A673 (cell line): ENCODE measurements around the gene C12orf57. TPM values are rescaled to one million over a fixed set of nuclear protein-coding genes. Genes with fewer than 3 reads are reported as not detected.

ENCODE experiments used
- BruUV-seq: library from RNA; stranded (reverse); fragments of 400-500 nt; replicated peaks from 2 replicates; lab custom pipeline; 2021; lab: Mats Ljungman, UMichigan
- CTCF ChIA-PET: fragments of 300-600 bp; sonication (Branson Sonifier 250); formaldehyde crosslinking; loops from one replicate; lab custom pipeline; 2022; ENCODE audit warnings: antibody characterized with exemption; lab: Charles Lee
- POLR2A ChIA-PET: fragments of 300-600 bp; sonication (Branson Sonifier 250); formaldehyde crosslinking; loops from one replicate; lab custom pipeline; 2022; ENCODE audit warnings: antibody characterized with exemption; ENCODE audit not compliant: low non-redundant PET; lab: Charles Lee
- DNase-seq: peaks from one replicate; pipeline ENCODE4 v3.0.0-alpha.2; 2015; ENCODE audit warnings: low spot score
- H3K27ac ChIP-seq: fragments of 200-600 bp; sonication (generic); 2 replicates; pipeline ENCODE4 v1.5.1; 2016; ENCODE audit warnings: mixed run types, low read depth, mild to moderate bottlenecking, mixed read lengths, antibody characterized with exemption, low read length; ENCODE audit not compliant: poor library complexity, severe bottlenecking
- H3K27me3 ChIP-seq: fragments of 200-600 bp; sonication (generic); replicated peaks from 2 replicates; pipeline ENCODE4 v1.6.1; 2017; ENCODE audit warnings: mixed run types, low read depth, mild to moderate bottlenecking, mixed read lengths, antibody characterized with exemption, low read length; ENCODE audit not compliant: insufficient read depth, poor library complexity
- H3K36me3 ChIP-seq: fragments of 200-600 bp; sonication (generic); 2 replicates; pipeline ENCODE4 v1.6.1; 2016; ENCODE audit warnings: mixed run types, mild to moderate bottlenecking, mixed read lengths, antibody characterized with exemption, low read length; ENCODE audit not compliant: insufficient read depth, poor library complexity, severe bottlenecking
- H3K4me1 ChIP-seq: fragments of 200-600 bp; sonication (generic); 2 replicates; pipeline ENCODE4 v1.6.1; 2017; ENCODE audit warnings: mixed run types, mild to moderate bottlenecking, mixed read lengths, antibody characterized with exemption, low read length; ENCODE audit not compliant: insufficient read depth, poor library complexity, severe bottlenecking
- H3K4me3 ChIP-seq: fragments of 200-600 bp; sonication (generic); 2 replicates; pipeline ENCODE4 v1.5.1; 2016; ENCODE audit warnings: low read depth, mixed run types, mild to moderate bottlenecking, mixed read lengths, low read length; ENCODE audit not compliant: poor library complexity, severe bottlenecking
- H3K9me3 ChIP-seq: fragments of 200-600 bp; sonication (generic); 2 replicates; pipeline ENCODE4 v1.6.1; 2016; ENCODE audit warnings: mixed run types, low read depth, mild to moderate bottlenecking, mixed read lengths, antibody characterized with exemption, low read length; ENCODE audit not compliant: poor library complexity, severe bottlenecking
- EZH2 ChIP-seq: fragments of 200-600 bp; sonication (generic); IDR thresholded peaks from 2 replicates; pipeline ENCODE4 v1.6.1; 2017; ENCODE audit warnings: borderline replicate concordance, low read depth, mild to moderate bottlenecking, mixed read lengths, antibody characterized with exemption, low read length; ENCODE audit not compliant: poor library complexity, severe bottlenecking
- intact Hi-C: fragments of 100-400 bp; cut with micrococcal nuclease; formaldehyde crosslinking; loops from one replicate; pipeline ENCODE4 v1.10.0; 2022; ENCODE audit not compliant: unreplicated experiment
- total RNA-seq: library from RNA; stranded (reverse); gene quantifications from 2 replicates; pipeline ENCODE4 v1.2.3, GENCODE V29; 2021
- TF ChIP-seq, protein P1 (sequence below): fragments of 300-800, 200-600 bp; sonication (generic); conservative IDR thresholded peaks from 2 replicates; pipeline ENCODE4 v1.5.1; 2017; ENCODE audit warnings: low read depth, mild to moderate bottlenecking, antibody characterized with exemption, low read length, moderate library complexity, mixed read lengths

C12orf57 gene
- total RNA-seq, 1 experiment from 2014 or later, result 260 TPM

DNA sequence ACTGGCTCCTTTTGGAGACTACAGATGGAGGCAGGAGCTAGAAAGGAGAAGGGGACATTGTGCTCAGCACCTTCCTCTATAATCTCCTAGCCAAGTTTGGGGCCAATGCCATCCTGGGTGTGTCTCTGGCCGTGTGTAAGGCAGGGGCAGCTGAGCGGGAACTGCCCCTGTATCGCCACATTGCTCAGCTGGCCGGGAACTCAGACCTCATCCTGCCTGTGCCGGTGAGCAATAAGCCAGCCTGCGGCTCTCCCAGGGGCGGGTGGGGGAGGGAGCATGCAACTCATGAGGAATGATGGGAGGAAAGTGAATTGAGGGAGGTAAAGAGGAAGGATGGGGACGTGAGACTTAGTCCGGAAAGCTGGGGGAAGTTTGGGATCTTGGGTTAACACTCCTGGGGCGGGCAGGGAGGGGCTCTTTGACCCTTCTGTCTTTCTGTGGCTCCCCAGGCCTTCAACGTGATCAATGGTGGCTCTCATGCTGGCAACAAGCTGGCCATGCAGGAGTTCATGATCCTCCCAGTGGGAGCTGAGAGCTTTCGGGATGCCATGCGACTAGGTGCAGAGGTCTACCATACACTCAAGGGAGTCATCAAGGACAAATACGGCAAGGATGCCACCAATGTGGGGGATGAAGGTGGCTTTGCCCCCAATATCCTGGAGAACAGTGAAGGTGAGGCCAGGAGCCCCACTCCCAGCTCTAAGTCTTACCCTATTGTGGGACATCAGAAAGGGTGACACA, 26.2 kb upstream of the C12orf57 start:
- no peak overlapping the region for H3K4me3 ChIP-seq
- TF ChIP-seq EZH2, result no peak
- TF ChIP-seq, protein P1, sequence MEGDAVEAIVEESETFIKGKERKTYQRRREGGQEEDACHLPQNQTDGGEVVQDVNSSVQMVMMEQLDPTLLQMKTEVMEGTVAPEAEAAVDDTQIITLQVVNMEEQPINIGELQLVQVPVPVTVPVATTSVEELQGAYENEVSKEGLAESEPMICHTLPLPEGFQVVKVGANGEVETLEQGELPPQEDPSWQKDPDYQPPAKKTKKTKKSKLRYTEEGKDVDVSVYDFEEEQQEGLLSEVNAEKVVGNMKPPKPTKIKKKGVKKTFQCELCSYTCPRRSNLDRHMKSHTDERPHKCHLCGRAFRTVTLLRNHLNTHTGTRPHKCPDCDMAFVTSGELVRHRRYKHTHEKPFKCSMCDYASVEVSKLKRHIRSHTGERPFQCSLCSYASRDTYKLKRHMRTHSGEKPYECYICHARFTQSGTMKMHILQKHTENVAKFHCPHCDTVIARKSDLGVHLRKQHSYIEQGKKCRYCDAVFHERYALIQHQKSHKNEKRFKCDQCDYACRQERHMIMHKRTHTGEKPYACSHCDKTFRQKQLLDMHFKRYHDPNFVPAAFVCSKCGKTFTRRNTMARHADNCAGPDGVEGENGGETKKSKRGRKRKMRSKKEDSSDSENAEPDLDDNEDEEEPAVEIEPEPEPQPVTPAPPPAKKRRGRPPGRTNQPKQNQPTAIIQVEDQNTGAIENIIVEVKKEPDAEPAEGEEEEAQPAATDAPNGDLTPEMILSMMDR, result no peak
- no peaks in the 10 kb centered on the region for H3K27me3 ChIP-seq
- intact Hi-C loops, result no loop called here
- peak overlapping the region; percentile 30 for H3K27ac ChIP-seq
- ChIA-PET CTCF (interaction anchor here (1.1 kb wide), 1 partner anchor 8 kb away, joined by 3 read pairs; no protein-coding TSS in a partner anchor), POLR2A (no interaction called here)
- H3K9me3 ChIP-seq, result no peaks in the 10 kb centered on the region
- H3K4me1 ChIP-seq, result peaks cover 13% of the 10 kb centered on the region
- no peak for DNase-seq
- no TSS peak for BruUV-seq
- H3K36me3 ChIP-seq, result peaks cover 59% of the 10 kb centered on the region

DNA sequence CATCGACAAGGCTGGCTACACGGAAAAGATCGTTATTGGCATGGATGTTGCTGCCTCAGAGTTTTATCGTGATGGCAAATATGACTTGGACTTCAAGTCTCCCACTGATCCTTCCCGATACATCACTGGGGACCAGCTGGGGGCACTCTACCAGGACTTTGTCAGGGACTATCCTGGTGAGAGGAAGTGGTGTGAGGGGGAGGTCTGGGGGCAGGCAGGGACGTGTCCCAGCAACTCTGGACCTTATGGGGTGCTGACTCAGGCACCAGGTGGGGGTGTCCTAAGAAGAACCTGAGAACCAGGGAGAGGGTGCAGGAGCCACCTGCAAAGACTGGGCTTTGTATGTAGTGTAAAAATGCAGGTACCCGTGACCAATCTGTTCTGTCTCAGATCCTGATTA, 24.2 kb upstream of the C12orf57 start:
- BruUV-seq, result no TSS peak
- ChIA-PET POLR2A (interaction anchor here (0.6 kb wide), 1 partner anchor 91 kb away, joined by 24 read pairs; no protein-coding TSS in a partner anchor), CTCF (no interaction called here)
- Histone ChIP-seq H3K4me1 (peaks cover 11% of the 10 kb centered on the region), H3K4me3 (no peak overlapping the region), H3K27ac (peak overlapping the region; percentile 23), H3K36me3 (peaks cover 67% of the 10 kb centered on the region), H3K9me3 (no peaks in the 10 kb centered on the region), H3K27me3 (no peaks in the 10 kb centered on the region)
- intact Hi-C loops, result no loop called here
- TF ChIP-seq EZH2, result no peak
- TF ChIP-seq, protein P1, result peak; percentile 17; the same call in 1 of the 2 replicates
- no peak for DNase-seq

DNA sequence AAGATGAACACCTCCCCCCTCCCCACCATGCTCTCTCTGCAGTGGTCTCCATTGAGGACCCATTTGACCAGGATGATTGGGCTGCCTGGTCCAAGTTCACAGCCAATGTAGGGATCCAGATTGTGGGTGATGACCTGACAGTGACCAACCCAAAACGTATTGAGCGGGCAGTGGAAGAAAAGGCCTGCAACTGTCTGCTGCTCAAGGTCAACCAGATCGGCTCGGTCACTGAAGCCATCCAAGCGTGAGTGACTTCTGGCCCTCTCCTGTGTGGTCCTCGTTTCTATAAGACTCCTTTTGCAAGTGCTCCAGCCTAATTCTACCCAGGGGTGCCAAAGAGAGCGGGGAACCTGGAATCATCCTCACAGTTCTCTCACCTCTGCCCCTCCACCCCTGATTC, 22.3 kb upstream of the C12orf57 start:
- peaks cover 57% of the 10 kb centered on the region for H3K36me3 ChIP-seq
- peaks cover 23% of the 10 kb centered on the region for H3K4me1 ChIP-seq
- DNase-seq, result no peak
- no peak overlapping the region for H3K27ac ChIP-seq
- H3K27me3 ChIP-seq, result no peaks in the 10 kb centered on the region
- no TSS peak for BruUV-seq
- ChIA-PET CTCF (no interaction called here), POLR2A (no interaction called here)
- TF ChIP-seq, protein P1, result no peak
- no peak for TF ChIP-seq EZH2
- no peak overlapping the region for H3K4me3 ChIP-seq
- H3K9me3 ChIP-seq, result no peaks in the 10 kb centered on the region
- intact Hi-C loops, result loop anchor here (5.0 kb wide), 1 partner anchor 171 kb away; the partner anchor contains the start of gene C1R
